Fibroblast of villous mesenchyme (primary cell): ENCODE data around the gene TECRL. TPM values are rescaled to one million over a fixed set of nuclear protein-coding genes. Genes with fewer than 3 reads are reported as not detected.

Source experiments
- DNase-seq: peaks from one replicate; pipeline ENCODE4 v3.0.0-alpha.2; 2010; ENCODE audit warnings: low read depth
- H3K4me3 ChIP-seq: 2 replicates; pipeline ENCODE4 v1.5.1; 2011; ENCODE audit warnings: low read depth, mild to moderate bottlenecking, low read length
- CTCF ChIP-seq: IDR thresholded peaks from 2 replicates; pipeline ENCODE4 v1.5.1; 2012; ENCODE audit warnings: low read depth, mild to moderate bottlenecking, low read length; ENCODE audit not compliant: insufficient read depth
- total RNA-seq: library from RNA; depleted of rRNA; stranded (reverse); fragments of >200 nt; gene quantifications from 2 replicates; pipeline ENCODE4 v1.2.3, GENCODE V29; 2012

The TECRL gene
- total RNA-seq = not detected in 2 replicates

DNA sequence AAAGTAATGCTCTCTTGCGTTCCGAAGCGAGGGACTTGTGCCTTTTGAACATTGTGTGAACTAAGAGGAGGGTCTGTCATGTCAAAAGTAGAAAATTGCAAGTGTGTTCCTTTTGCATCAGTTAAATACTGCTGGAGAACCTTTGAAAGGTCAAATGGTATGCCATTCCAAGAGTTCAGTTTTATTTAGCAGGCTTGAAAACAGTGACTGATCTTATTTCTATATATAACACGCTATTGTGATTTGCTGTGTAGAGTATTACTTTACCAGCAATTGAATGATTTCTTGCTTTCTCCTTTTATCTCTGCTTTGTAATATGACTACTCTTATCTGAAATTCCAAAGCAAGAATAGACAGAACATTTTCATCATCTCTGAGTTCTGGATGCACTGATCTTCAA, at the start of gene TECRL:
TECRL (minus strand) TSS at position 151 of the 400 bp plus-strand sequence; CDS start at position 52, 99 bp downstream.
- TF ChIP-seq CTCF = no peak
- no peak within 1 kb of the TSS for H3K4me3 ChIP-seq
- DNase-seq = no peak

DNA sequence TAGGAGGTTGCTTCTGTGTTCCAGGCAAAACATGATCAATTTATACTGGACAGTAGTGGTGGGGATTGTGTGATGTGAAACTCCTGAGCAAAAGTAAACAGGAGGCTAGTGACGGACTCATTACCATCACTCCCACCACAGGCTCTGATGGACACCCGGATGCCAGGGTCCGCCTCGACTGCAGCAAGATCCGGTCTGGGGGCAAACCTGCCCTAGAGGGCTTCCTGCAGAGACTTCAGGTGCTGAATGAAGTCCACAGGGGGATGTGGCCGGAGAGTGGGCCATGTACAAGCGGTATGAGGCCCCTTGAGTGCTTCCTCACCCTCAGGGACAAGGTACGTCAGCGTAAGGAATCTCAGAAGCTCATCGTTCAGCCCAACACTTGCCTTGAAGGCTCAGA, 23.4 kb upstream of the TECRL start:
- no peak overlapping the region for H3K4me3 ChIP-seq
- TF ChIP-seq CTCF = no peak
- no peak for DNase-seq

DNA sequence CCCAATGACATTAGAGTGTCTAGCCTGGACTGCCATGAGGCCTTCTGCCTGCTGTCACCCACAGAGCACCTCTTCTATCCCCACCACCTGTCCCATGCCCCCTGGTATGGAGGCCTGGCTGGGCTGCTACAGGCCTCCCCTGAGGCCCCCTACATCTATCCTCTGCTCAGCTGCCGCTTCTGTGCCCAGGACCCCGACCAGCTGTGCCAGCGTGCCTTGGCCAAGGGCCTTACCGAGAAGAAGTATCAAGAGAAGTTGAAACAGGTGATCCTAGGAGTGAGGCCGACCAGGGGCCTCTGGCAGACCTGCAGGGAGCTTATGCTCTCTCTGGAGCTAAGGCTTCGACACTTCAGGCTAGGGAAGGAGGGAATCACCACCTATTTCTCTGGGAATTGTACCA, 21.7 kb upstream of the TECRL start:
- no peak for TF ChIP-seq CTCF
- DNase-seq = no peak
- H3K4me3 ChIP-seq = no peak overlapping the region

DNA sequence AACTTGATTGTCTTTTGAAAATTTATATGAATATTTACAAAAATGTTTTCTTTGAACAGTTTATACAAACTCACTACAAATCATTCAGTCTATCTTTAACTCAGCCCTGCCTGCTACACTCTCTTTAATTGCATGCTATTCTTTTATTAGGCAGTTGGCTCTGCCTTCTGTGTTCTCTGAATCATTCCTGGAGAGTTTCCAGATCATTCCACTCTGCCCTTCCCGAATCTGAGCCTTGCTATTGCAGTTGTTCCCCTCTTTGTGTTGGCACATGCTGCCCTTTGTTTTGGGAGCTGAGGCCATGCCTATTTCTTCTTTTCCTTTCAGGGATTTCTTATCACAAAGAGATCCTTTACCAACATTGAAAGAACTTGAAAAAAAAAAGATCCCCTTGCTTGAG, 8.7 kb upstream of the TECRL start:
- no peak for DNase-seq
- no peak overlapping the region for H3K4me3 ChIP-seq
- TF ChIP-seq CTCF = no peak

GRCh38 chr4:64407000-64407399, 2.2 kb downstream of the TECRL start:
- no peak for TF ChIP-seq CTCF
- DNase-seq = no peak
- no peak overlapping the region for H3K4me3 ChIP-seq

DNA sequence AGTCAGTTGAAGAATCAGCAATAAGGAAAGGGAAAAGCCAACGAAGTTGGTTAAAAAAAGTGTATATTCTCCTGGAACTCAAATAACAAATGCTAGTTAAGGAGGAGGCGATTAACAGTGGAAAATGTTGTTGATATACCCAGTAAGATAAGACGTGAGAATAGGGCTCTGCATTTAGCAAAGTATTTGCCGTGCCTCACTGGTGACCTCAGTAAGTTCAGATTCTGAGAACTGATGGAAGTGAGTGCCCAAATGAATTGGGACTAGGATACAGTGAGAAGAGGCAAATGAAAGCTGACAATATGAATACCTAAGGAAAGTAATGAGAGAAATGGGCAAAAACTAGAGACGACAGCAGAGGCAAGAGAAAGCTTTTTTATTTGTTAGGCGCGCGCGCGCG, 3.5 kb downstream of the TECRL start:
- no peak overlapping the region for H3K4me3 ChIP-seq
- TF ChIP-seq CTCF = no peak

DNA sequence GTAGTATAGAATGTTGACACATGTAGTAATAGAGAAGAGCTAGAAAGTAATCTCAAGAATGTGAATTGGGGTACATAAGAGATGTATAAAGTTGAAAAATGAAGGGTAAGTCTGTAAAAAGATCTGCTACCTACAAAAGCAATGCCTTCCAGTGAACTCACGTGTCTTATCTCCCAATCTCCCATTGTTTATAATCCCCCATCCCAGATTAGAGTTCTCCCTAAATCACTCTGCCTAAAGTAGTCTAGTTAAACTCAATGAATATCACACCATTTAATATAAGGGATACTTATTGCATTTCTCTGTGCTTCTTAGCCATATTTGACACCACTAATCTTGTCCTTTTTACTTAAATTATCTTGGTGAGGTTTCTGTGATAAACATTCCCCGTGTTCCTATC, 6.6 kb downstream of the TECRL start:
- TF ChIP-seq CTCF = no peak
- H3K4me3 ChIP-seq = no peak overlapping the region
- no peak for DNase-seq

More for the DNA sequence above, 3.5 kb downstream of the TECRL start:
- DNase-seq = no peak
